Testis (tissue), 2 donors: ENCODE results near the gene RAMACL.

Source experiments
- POLR2A ChIP-seq: fragments of 450-650 bp; IDR thresholded peaks from one replicate; pipeline ENCODE4 v1.6.1; 2017; ENCODE audit warnings: antibody characterized with exemption, mild to moderate bottlenecking, moderate library complexity
- TF ChIP-seq, protein P1 (sequence below), 3 experiments: fragments of 450-650 bp in 2 of 3; fragments of 200-600 bp in 1 of 3; sonication (generic) in 1 of 3; IDR thresholded peaks; one replicate each; pipeline ENCODE4 v1.5.1; 2016 to 2019; ENCODE audit warnings: antibody characterized with exemption in 3 of 3, mild to moderate bottlenecking in 2 of 3, moderate library complexity in 1 of 3

- TF ChIP-seq, protein P1, sequence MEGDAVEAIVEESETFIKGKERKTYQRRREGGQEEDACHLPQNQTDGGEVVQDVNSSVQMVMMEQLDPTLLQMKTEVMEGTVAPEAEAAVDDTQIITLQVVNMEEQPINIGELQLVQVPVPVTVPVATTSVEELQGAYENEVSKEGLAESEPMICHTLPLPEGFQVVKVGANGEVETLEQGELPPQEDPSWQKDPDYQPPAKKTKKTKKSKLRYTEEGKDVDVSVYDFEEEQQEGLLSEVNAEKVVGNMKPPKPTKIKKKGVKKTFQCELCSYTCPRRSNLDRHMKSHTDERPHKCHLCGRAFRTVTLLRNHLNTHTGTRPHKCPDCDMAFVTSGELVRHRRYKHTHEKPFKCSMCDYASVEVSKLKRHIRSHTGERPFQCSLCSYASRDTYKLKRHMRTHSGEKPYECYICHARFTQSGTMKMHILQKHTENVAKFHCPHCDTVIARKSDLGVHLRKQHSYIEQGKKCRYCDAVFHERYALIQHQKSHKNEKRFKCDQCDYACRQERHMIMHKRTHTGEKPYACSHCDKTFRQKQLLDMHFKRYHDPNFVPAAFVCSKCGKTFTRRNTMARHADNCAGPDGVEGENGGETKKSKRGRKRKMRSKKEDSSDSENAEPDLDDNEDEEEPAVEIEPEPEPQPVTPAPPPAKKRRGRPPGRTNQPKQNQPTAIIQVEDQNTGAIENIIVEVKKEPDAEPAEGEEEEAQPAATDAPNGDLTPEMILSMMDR (IDR thresholded peaks at IDR 0.05) = no peak
- TF ChIP-seq POLR2A = no peak
These were observed 21.2 kb downstream of the RAMACL start for GRCh38 chr6:166565084-166565967.
